GM23338 (cell line): ENCODE results near the gene CNTNAP5. TPM values are rescaled to one million over a fixed set of nuclear protein-coding genes. Genes with fewer than 3 reads are reported as not detected.

Source experiments
- ATAC-seq: fragments of 200-7000 bp; cut with Tn5 transposase; 3 replicates; pipeline ENCODE4 v1.9.1; 2020
- DNase-seq: peaks from one replicate; pipeline ENCODE4 v3.0.0-alpha.2; 2015; ENCODE audit warnings: low spot score
- H2AFZ ChIP-seq: fragments of 200-600 bp; sonication (generic); 2 replicates; pipeline ENCODE4 v1.8.0; 2016; ENCODE audit warnings: antibody characterized with exemption, mild to moderate bottlenecking, moderate library complexity
- H3F3A ChIP-seq: fragments of 200-600 bp; sonication (generic); replicated peaks from 2 replicates; pipeline ENCODE4 v1.8.0; 2017; ENCODE audit warnings: antibody characterized with exemption, mixed run types, low read depth
- H3K27ac ChIP-seq: fragments of 200-600 bp; sonication (generic); 2 replicates; pipeline ENCODE4 v1.6.1; 2016; ENCODE audit warnings: low read depth
- H3K27me3 ChIP-seq: fragments of 200-600 bp; sonication (generic); 2 replicates; pipeline ENCODE4 v1.8.0; 2016; ENCODE audit warnings: mild to moderate bottlenecking, mixed run types, moderate library complexity; ENCODE audit not compliant: insufficient read depth
- H3K36me3 ChIP-seq: fragments of 200-600 bp; sonication (generic); 2 replicates; pipeline ENCODE4 v1.8.0; 2016; ENCODE audit warnings: mild to moderate bottlenecking; ENCODE audit not compliant: insufficient read depth
- H3K4me1 ChIP-seq: fragments of 200-600 bp; sonication (generic); 2 replicates; pipeline ENCODE4 v1.8.0; 2016; ENCODE audit warnings: mild to moderate bottlenecking, moderate library complexity; ENCODE audit not compliant: insufficient read depth
- H3K4me2 ChIP-seq: fragments of 200-600 bp; sonication (generic); 2 replicates; pipeline ENCODE4 v1.7.1; 2017; ENCODE audit warnings: mixed run types
- H3K4me3 ChIP-seq: fragments of 200-600 bp; sonication (generic); 2 replicates; pipeline ENCODE4 v1.6.1; 2016; ENCODE audit warnings: mixed run types
- H3K79me2 ChIP-seq: fragments of 200-600 bp; sonication (generic); replicated peaks from 2 replicates; pipeline ENCODE4 v1.8.0; 2017; ENCODE audit warnings: mild to moderate bottlenecking; ENCODE audit not compliant: insufficient read depth
- H3K9me2 ChIP-seq: fragments of 200-600 bp; sonication (generic); 2 replicates; pipeline ENCODE4 v1.8.0; 2017; ENCODE audit not compliant: insufficient read depth
- H4K20me1 ChIP-seq: fragments of 200-600 bp; sonication (generic); replicated peaks from 2 replicates; pipeline ENCODE4 v1.8.0; 2017; ENCODE audit warnings: mild to moderate bottlenecking; ENCODE audit not compliant: insufficient read depth
- H3K27ac Mint-ChIP-seq: 2 replicates; pipeline ENCODE4 v1.8.0; 2020; ENCODE audit warnings: inconsistent platforms, mild to moderate bottlenecking, moderate library complexity, mixed read lengths
- H3K27me3 Mint-ChIP-seq: 3 replicates; pipeline ENCODE4 v1.8.0; 2022; ENCODE audit warnings: low read depth, mild to moderate bottlenecking, moderate library complexity, mixed read lengths, inconsistent platforms; ENCODE audit not compliant: insufficient read depth, poor library complexity
- H3K36me3 Mint-ChIP-seq: 3 replicates; pipeline ENCODE4 v1.8.0; 2021; ENCODE audit warnings: low read depth, mild to moderate bottlenecking, inconsistent platforms, moderate library complexity, mixed read lengths
- H3K4me1 Mint-ChIP-seq: 3 replicates; pipeline ENCODE4 v1.8.0; 2020; ENCODE audit warnings: mild to moderate bottlenecking, inconsistent platforms, mixed read lengths
- H3K4me3 Mint-ChIP-seq: 3 replicates; pipeline ENCODE4 v1.8.0; 2021; ENCODE audit warnings: moderate library complexity, mild to moderate bottlenecking, inconsistent platforms, mixed read lengths
- H3K9me3 Mint-ChIP-seq: 3 replicates; pipeline ENCODE4 v1.8.0; 2020; ENCODE audit warnings: moderate library complexity, mild to moderate bottlenecking, inconsistent platforms, mixed read lengths
- CREB1 ChIP-seq: fragments of 250-450 bp; sonication (Bioruptor Pico); IDR thresholded peaks from 2 replicates; pipeline ENCODE4 v1.5.0; 2020; ENCODE audit warnings: low read depth, mild to moderate bottlenecking, moderate library complexity
- CTCF ChIP-seq, 2 experiments: fragments of 200-600 bp in 1 of 2; sonication (generic) in 1 of 2; conservative IDR thresholded peaks; 2 replicates each; pipeline versions ENCODE4 v1.5.1 to v1.6.1; 2016 to 2017; ENCODE audit warnings: antibody characterized with exemption in 2 of 2, low read depth in 2 of 2, mild to moderate bottlenecking in 2 of 2, moderate library complexity in 1 of 2
- EZH2 ChIP-seq: fragments of 200-600 bp; sonication (generic); IDR thresholded peaks from one replicate; pipeline ENCODE4 v1.8.0; 2017; ENCODE audit warnings: antibody characterized with exemption, mild to moderate bottlenecking, low read depth; ENCODE audit not compliant: unreplicated experiment
- EZH2phosphoT487 ChIP-seq: fragments of 200-600 bp; sonication (generic); IDR thresholded peaks from one replicate; pipeline ENCODE4 v1.8.1; 2018; ENCODE audit warnings: antibody characterized with exemption; ENCODE audit not compliant: unreplicated experiment
- NANOG ChIP-seq: IDR thresholded peaks from 2 replicates; pipeline ENCODE4 v1.6.1; 2016; ENCODE audit warnings: antibody characterized with exemption, borderline replicate concordance
- POLR2AphosphoS5 ChIP-seq: IDR thresholded peaks from 2 replicates; pipeline ENCODE4 v1.6.1; 2016; ENCODE audit warnings: antibody characterized with exemption, low read depth
- REST ChIP-seq: IDR thresholded peaks from one replicate; pipeline ENCODE4 v1.6.1; 2018; ENCODE audit warnings: antibody characterized with exemption; ENCODE audit not compliant: unreplicated experiment
- STAT1 ChIP-seq: IDR thresholded peaks from one replicate; pipeline ENCODE4 v1.6.1; 2016; ENCODE audit warnings: antibody characterized with exemption; ENCODE audit not compliant: unreplicated experiment
- ZNF114 ChIP-seq: fragments of 250-450 bp; sonication (Bioruptor Pico); IDR thresholded peaks from 2 replicates; pipeline ENCODE4 v1.5.0; 2020; ENCODE audit warnings: mild to moderate bottlenecking, moderate library complexity
- ZNF331 ChIP-seq: fragments of 250-450 bp; sonication (Bioruptor Pico); IDR thresholded peaks from 2 replicates; pipeline ENCODE4 v1.5.0; 2020; ENCODE audit warnings: low read depth, mild to moderate bottlenecking, moderate library complexity
- ZNF462 ChIP-seq: fragments of 250-450 bp; sonication (Bioruptor Pico); IDR thresholded peaks from 2 replicates; pipeline ENCODE4 v1.5.0; 2020; ENCODE audit warnings: mild to moderate bottlenecking, moderate library complexity
- polyA plus RNA-seq: library from polyadenylated mRNA; unstranded; fragments of >200 nt; fragmentation: Nextera tagmentation; extraction: Ambion mirVana; gene quantifications from 2 replicates; pipeline ENCODE4 v1.2.1, GENCODE V29; 2016
- total RNA-seq: library from RNA; depleted of rRNA; stranded (reverse); fragments of >200 nt; shearing (Covaris generic); gene quantifications from 2 replicates; pipeline ENCODE4 v1.2.3, GENCODE V29; 2014
- TF ChIP-seq, protein P1 (sequence below): IDR thresholded peaks from 2 replicates; pipeline ENCODE4 v1.6.1; 2016; ENCODE audit warnings: antibody characterized with exemption

CNTNAP5 gene
- total and polyA plus RNA-seq, 2 experiments from 2014 or later = 0.49 to 0.50 TPM

DNA sequence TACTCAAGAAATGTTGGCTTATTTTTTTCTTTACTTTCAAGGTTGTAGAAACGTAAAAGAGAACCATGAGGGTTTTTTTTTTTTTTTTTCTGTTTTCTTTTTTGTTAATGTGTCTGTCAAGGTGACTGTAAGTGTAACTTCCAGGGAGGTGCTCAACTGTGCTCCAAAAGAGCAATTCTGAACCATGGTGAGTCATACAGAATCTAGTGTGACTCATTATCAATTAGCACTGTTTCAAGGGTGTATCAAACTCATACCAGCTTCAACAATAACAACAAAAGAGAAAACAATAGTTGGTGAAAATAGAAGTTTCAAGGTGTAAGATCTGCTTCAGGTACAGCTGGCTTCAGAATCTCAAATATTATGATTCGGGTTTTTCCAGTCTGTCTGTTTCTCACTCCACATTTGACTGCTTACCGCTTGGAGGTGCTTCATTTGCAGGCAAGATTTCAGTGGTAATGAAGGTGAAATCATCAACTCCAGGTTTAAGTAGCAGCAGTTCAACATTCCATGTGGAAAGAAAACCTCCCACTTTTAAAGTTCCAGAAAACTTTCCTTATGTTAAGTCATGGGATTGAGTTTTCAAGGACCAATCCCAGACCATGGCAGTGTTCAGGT, 850.6 kb downstream of the CNTNAP5 start:
- Mint-ChIP-seq H3K36me3 (no peaks in the 10 kb centered on the region), H3K27me3 (no peaks in the 10 kb centered on the region), H3K27ac (no peak overlapping the region), H3K4me3 (no peak overlapping the region), H3K4me1 (peaks cover 1% of the 10 kb centered on the region), H3K9me3 (no peaks in the 10 kb centered on the region)
- ATAC-seq (no peak), DNase-seq (no peak)
- H3K27ac ChIP-seq = no peak overlapping the region
- H3K4me3 ChIP-seq = no peak overlapping the region
- H3K79me2 ChIP-seq = no peaks in the 10 kb centered on the region
- 0 out of 2 replicates have a peak, but pooled peaks cover 3% of the 10 kb centered on the region for H3K9me2 ChIP-seq
- H3K27me3 ChIP-seq = no peaks in the 10 kb centered on the region
- no peaks in the 10 kb centered on the region for H4K20me1 ChIP-seq
- H2AFZ ChIP-seq = peak overlapping the region; percentile 54; the same call in 1 of the 2 replicates
- no peaks in the 10 kb centered on the region for H3K36me3 ChIP-seq
- H3K4me1 ChIP-seq = no peaks in the 10 kb centered on the region
- H3F3A ChIP-seq = no peaks in the 10 kb centered on the region
- TF ChIP-seq STAT1 = no peak
- TF ChIP-seq ZNF462 (CRISPR knock-in tag) = no peak
- TF ChIP-seq CREB1 = no peak
- TF ChIP-seq EZH2 = no peak
- no peak for TF ChIP-seq EZH2phosphoT487
- TF ChIP-seq REST = no peak
- TF ChIP-seq ZNF114 = no peak
- no peak for TF ChIP-seq CTCF (conservative IDR thresholded peaks at IDR 0.05; ENCODE audit: low read depth in 2 of 2)
- TF ChIP-seq POLR2AphosphoS5 = no peak
- TF ChIP-seq, protein P1, sequence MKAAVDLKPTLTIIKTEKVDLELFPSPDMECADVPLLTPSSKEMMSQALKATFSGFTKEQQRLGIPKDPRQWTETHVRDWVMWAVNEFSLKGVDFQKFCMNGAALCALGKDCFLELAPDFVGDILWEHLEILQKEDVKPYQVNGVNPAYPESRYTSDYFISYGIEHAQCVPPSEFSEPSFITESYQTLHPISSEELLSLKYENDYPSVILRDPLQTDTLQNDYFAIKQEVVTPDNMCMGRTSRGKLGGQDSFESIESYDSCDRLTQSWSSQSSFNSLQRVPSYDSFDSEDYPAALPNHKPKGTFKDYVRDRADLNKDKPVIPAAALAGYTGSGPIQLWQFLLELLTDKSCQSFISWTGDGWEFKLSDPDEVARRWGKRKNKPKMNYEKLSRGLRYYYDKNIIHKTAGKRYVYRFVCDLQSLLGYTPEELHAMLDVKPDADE = no peak
- no peak for TF ChIP-seq NANOG
- TF ChIP-seq ZNF331 (CRISPR knock-in tag) = no peak
- no peak overlapping the region for H3K4me2 ChIP-seq
